ENCODE results near the gene DCAF12L2.
"Not testable (repeated sequence)": the region's sequence is repeated elsewhere in the genome, so short reads cannot be mapped to it uniquely, and the experiment has no call there.

DCAF12L2 gene

GRCh38 chrX:126165721-126166461 is at the start of gene DCAF12L2:
Gene DCAF12L2 (minus strand): TSS chrX:126166289. CDS start chrX:126165924, 365 bp downstream.
- H3K4me3 Mint-ChIP-seq = peak within 1 kb of the TSS; percentile 79
- no peak for TF ChIP-seq CTCF (IDR thresholded peaks at IDR 0.05)
- H3K27me3 Mint-ChIP-seq (ENCODE audit: low read depth, poor library complexity) = peaks cover 23% of the 10 kb centered on the region
- H3K27ac Mint-ChIP-seq = no peak within 1 kb of the TSS
- peaks cover 14% of the 10 kb centered on the region for H3K9me3 Mint-ChIP-seq
- no peaks in the 10 kb centered on the region for H3K4me1 Mint-ChIP-seq
- DNase-seq = peak; percentile 54
- peaks cover 8% of the 10 kb centered on the region for H3K36me3 Mint-ChIP-seq (ENCODE audit: low read depth)

- DNase-seq; H3K4me1 Mint-ChIP-seq; H3K27ac Mint-ChIP-seq; H3K36me3 Mint-ChIP-seq (ENCODE audit: low read depth); H3K4me3 Mint-ChIP-seq; H3K27me3 Mint-ChIP-seq (ENCODE audit: low read depth, poor library complexity): not testable (repeated sequence)
- peaks cover 32% of the 10 kb centered on the region for H3K9me3 Mint-ChIP-seq
Observed at GRCh38 chrX:126190888-126191287, 24.8 kb upstream of the DCAF12L2 start.

GRCh38 chrX:126177133-126177840 is 11.2 kb upstream of the DCAF12L2 start:
- TF ChIP-seq CTCF (IDR thresholded peaks at IDR 0.05) = no peak
- Mint-ChIP-seq H3K4me3 (no peak overlapping the region), H3K27me3 (ENCODE audit: low read depth, poor library complexity) (no peaks in the 10 kb centered on the region), H3K36me3 (ENCODE audit: low read depth) (no peaks in the 10 kb centered on the region), H3K4me1 (no peaks in the 10 kb centered on the region), H3K9me3 (no peaks in the 10 kb centered on the region), H3K27ac (no peak overlapping the region)
- no peak for DNase-seq

GRCh38 chrX:126170720-126171119 is 4.6 kb upstream of the DCAF12L2 start:
- no peaks in the 10 kb centered on the region for H3K36me3 Mint-ChIP-seq (ENCODE audit: low read depth)
- H3K4me1 Mint-ChIP-seq = no peaks in the 10 kb centered on the region
- no peak overlapping the region for H3K4me3 Mint-ChIP-seq
- DNase-seq = no peak
- H3K9me3 Mint-ChIP-seq = peaks cover 4% of the 10 kb centered on the region
- H3K27ac Mint-ChIP-seq = no peak overlapping the region
- H3K27me3 Mint-ChIP-seq (ENCODE audit: low read depth, poor library complexity) = peaks cover 13% of the 10 kb centered on the region
- TF ChIP-seq CTCF (IDR thresholded peaks at IDR 0.05) = no peak

GRCh38 chrX:126167560-126167959 is 1.5 kb upstream of the DCAF12L2 start:
- peak overlapping the region; percentile 35 for H3K4me3 Mint-ChIP-seq
- H3K27me3 Mint-ChIP-seq (ENCODE audit: low read depth, poor library complexity) = peaks cover 23% of the 10 kb centered on the region
- TF ChIP-seq CTCF (IDR thresholded peaks at IDR 0.05) = no peak
- no peak for DNase-seq
- no peaks in the 10 kb centered on the region for H3K4me1 Mint-ChIP-seq
- peaks cover 14% of the 10 kb centered on the region for H3K9me3 Mint-ChIP-seq
- peak overlapping the region; percentile 44 for H3K27ac Mint-ChIP-seq
- peaks cover 8% of the 10 kb centered on the region for H3K36me3 Mint-ChIP-seq (ENCODE audit: low read depth)

- Mint-ChIP-seq H3K4me3 (no peak overlapping the region), H3K27ac (no peak overlapping the region), H3K9me3 (peaks cover 14% of the 10 kb centered on the region), H3K27me3 (ENCODE audit: low read depth, poor library complexity) (peaks cover 23% of the 10 kb centered on the region), H3K4me1 (no peaks in the 10 kb centered on the region), H3K36me3 (ENCODE audit: low read depth) (peaks cover 8% of the 10 kb centered on the region)
- no peak for DNase-seq
- TF ChIP-seq CTCF (IDR thresholded peaks at IDR 0.05) = no peak
Observed at GRCh38 chrX:126165401-126165720, 728 bp downstream of the DCAF12L2 start.
